Fibroblast of mammary gland (primary cell): ENCODE data around the gene KCTD13.

Experiments
- DNase-seq: peaks from one replicate; pipeline ENCODE4 v3.0.0-alpha.2; 2010; ENCODE audit warnings: low read depth
- H3K4me3 ChIP-seq: 2 replicates; pipeline ENCODE4 v1.5.1; 2011; ENCODE audit warnings: low read depth, mild to moderate bottlenecking, low read length, moderate library complexity; ENCODE audit not compliant: control insufficient read depth
- TF ChIP-seq, protein P1 (sequence below): conservative IDR thresholded peaks from 2 replicates; pipeline ENCODE4 v1.5.1; 2011; ENCODE audit warnings: low read depth, low read length, inconsistent platforms; ENCODE audit not compliant: control insufficient read depth, insufficient read depth

The KCTD13 gene

DNA sequence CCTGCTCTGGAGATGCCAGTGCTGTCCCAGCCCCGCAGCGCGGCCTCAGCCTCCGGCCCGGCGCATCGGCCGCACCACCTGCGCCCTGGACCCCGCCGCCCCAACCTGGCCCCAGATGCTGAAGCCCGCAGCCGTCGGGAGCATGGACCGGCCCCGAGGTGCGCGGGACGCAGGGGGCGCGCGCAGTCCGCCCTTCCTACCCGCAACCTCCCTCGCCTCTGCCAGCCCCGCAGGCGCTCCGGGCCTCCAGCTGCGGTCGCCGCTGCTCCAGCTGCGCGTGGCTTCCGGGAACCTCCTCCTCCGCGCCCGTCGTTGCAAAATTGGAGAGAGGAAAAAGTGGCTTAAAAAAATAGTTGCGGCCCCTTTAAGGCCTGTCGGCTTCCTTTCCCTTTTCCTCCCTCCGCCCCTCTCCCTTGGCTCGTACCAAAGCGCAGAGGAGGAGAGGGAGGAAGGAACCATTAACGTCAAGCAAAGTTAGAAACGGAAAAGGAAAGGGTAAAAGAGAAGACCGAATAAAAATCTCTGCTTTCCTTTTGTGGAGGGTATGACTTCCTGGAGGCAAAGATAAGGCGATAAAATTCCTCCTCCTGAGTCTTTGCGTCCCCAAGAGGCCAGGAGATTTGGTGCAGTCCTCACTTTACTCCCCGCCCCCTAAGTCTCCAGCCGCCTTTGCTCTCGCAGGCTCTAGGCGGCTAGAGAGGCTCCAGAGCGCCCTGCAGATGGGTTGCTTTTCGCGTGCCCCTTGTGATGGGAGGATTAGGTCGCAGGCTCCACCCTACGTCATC is 63.0 kb downstream of the KCTD13 start, which contains the start of gene CDIPT:
Gene CDIPT (minus strand): TSS at position 343 of the 785 bp plus-strand sequence. CDS start 369 bp downstream, outside the sequence.
- peak within 1 kb of the TSS; percentile 80 for H3K4me3 ChIP-seq
- TF ChIP-seq, protein P1, sequence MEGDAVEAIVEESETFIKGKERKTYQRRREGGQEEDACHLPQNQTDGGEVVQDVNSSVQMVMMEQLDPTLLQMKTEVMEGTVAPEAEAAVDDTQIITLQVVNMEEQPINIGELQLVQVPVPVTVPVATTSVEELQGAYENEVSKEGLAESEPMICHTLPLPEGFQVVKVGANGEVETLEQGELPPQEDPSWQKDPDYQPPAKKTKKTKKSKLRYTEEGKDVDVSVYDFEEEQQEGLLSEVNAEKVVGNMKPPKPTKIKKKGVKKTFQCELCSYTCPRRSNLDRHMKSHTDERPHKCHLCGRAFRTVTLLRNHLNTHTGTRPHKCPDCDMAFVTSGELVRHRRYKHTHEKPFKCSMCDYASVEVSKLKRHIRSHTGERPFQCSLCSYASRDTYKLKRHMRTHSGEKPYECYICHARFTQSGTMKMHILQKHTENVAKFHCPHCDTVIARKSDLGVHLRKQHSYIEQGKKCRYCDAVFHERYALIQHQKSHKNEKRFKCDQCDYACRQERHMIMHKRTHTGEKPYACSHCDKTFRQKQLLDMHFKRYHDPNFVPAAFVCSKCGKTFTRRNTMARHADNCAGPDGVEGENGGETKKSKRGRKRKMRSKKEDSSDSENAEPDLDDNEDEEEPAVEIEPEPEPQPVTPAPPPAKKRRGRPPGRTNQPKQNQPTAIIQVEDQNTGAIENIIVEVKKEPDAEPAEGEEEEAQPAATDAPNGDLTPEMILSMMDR = peak; percentile 59
- peak; percentile 97 for DNase-seq

DNA sequence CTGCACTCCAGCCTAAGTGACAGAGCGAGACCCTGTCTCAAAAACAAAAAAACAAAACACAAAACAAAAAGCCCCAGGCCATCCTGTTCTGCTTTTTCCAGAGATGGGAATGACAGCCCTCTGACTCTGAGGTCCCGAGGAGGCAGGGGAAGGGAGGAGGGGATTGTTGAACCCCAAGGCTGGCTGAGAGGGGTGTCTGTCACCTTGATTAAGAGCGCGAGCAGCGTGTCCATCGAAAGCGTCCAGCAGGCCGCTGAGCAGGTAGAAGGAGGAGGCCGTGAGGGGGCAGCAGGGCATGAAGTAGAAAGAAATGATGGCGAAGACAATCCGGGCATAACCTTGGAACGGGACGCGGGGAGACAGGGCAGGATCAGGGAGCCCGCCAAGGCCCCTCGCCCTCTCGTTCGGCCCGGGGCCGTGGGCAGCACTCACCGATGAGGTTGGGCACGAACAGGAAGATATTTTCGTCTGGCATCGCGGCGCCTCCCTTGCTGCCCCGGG is 63.6 kb downstream of the KCTD13 start:
- H3K4me3 ChIP-seq = peak overlapping the region; percentile 80
- no peak for DNase-seq

DNA sequence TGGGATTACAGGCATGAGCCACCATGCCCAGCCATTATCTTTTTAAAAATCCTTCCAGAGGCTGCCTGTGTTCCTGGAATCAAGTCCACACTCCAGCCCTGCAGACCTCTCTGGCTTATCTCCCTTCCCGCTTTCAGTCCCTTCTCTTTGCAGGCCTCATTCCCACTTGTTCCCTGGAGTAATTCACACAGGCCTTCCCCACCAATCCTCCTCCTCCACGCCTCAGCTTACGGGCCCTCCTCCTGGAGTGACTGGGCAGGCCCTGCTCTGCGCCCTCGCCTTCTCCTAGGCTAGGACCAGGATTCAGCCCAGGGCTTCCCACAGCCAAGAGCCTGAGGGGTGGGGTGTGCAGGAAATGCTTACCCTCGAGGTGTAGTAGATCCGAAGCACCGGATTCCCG is 65.8 kb downstream of the KCTD13 start:
- TF ChIP-seq, protein P1 = no peak
- no peak for DNase-seq
- no peak overlapping the region for H3K4me3 ChIP-seq

More for the DNA sequence above, 63.6 kb downstream of the KCTD13 start:
- TF ChIP-seq, protein P1 = peak; percentile 16

DNA sequence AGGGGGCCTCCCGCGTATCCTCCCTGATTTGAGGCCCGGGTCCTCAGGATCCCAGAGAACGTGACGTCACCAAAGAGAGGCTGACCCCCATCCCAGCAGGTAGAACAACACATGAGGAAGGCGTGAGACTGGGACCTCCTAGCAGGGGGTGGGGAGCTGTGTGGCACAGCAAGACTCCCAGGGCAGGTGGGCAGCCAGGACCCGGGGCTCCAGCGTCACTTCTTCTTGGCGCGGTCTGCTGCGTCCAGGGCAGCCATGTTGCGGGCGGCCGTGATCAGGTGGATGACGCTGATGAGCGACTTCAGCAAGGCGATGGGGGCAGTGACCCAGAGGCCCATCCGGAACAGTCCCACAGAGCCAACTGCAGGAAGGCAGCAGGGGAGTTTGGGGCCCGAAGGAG is 67.1 kb downstream of the KCTD13 start:
- DNase-seq = no peak

DNA sequence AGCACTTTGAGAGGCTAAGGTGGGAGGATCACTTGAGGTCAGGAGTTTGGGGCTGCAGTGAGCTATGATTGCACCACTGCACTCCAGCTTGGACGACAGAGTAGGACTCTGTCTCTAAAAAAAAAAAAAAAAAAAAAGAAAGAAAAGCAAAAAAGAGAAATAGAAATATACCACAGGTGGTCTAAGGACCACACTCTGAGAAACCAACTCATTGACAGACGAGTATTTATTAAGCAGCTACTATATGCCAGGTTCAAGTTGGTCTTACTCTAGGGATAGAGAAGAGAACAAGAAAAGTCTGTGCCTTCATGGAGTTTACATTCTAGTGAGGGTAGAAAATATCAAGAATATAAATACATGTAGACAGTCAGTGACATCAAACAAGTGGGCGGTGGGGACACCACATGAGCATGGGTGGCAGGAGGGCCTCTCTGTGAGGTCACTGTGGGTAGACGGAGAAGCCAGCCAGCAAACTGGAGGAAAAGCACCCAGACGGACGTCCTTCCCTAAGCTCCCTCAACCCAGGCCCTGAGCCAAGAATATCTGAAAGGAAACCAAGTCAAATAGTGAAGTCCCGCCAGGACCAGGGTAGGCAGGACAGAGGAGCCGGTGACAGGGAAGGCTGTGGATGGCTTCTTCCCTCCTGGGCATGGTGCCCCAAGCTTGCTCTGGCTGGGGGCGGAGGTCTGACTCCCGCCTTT is 67.7 kb downstream of the KCTD13 start:
- H3K4me3 ChIP-seq = no peak overlapping the region
- DNase-seq = no peak
- TF ChIP-seq, protein P1 = no peak

More for the DNA sequence above, 67.1 kb downstream of the KCTD13 start:
- TF ChIP-seq, protein P1 = no peak
- no peak overlapping the region for H3K4me3 ChIP-seq

DNA sequence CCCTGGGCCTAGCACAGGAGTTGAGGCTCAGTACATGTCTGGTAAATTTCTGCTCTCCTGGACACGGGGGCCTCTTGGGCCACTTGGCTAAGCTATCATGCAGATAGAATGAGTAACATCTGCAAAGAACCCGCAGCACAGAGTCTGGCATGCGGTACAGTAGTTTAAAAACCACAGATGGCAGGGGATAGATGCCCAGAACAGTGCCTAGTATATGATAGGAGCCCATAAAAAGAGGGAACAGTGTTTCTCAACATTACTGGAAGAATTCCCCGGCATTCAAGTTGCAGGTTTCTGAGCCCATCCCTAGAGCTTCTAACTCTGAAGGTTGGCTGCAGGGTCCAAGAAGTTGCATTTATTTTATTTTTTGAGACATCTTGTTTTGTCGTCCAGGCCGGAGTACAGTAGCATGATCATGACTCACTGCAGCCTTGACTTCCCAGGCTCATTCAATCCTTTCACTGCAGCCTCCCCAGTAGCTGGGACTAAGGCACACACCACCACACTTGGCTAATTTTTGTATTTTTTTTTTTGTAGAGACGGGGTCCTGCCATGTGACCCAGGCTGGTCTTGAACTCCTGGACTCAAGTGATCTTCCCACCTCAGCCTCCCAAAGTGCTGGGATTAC is 68.8 kb downstream of the KCTD13 start:
- DNase-seq = peak; percentile 89
- no peak overlapping the region for H3K4me3 ChIP-seq
- TF ChIP-seq, protein P1 = no peak
